ENCODE results near the gene RAB27A. TPM values are rescaled to one million over a fixed set of nuclear protein-coding genes. Genes with fewer than 3 reads are reported as not detected.

Gene RAB27A
- total and polyA plus RNA-seq, 10 of the 15 experiments (the other 5 are each of a cell fraction or from before 2014, with no cell fraction given), result 13.3 to 139 (median 35.2) TPM

DNA sequence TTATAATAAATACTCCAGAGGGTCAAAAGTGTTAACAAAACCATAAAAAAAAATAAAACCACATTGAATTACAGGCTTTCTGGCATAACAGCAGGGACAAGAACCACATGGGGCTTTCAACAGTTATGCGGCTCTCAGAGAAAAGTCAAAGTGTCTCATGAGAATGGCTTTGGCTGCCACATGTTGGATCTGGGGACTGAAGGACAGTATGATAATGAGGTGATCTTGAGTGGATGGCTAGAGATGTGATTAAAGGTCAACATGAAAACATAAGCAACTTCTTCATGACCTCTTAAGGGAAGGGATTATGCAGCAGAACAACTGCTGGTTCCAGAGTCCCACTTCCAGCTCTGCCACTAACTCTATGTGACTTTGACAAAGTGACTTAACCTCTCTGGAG lies 5.2 kb downstream of the RAB27A start (continued):
- TF ChIP-seq, protein P1, sequence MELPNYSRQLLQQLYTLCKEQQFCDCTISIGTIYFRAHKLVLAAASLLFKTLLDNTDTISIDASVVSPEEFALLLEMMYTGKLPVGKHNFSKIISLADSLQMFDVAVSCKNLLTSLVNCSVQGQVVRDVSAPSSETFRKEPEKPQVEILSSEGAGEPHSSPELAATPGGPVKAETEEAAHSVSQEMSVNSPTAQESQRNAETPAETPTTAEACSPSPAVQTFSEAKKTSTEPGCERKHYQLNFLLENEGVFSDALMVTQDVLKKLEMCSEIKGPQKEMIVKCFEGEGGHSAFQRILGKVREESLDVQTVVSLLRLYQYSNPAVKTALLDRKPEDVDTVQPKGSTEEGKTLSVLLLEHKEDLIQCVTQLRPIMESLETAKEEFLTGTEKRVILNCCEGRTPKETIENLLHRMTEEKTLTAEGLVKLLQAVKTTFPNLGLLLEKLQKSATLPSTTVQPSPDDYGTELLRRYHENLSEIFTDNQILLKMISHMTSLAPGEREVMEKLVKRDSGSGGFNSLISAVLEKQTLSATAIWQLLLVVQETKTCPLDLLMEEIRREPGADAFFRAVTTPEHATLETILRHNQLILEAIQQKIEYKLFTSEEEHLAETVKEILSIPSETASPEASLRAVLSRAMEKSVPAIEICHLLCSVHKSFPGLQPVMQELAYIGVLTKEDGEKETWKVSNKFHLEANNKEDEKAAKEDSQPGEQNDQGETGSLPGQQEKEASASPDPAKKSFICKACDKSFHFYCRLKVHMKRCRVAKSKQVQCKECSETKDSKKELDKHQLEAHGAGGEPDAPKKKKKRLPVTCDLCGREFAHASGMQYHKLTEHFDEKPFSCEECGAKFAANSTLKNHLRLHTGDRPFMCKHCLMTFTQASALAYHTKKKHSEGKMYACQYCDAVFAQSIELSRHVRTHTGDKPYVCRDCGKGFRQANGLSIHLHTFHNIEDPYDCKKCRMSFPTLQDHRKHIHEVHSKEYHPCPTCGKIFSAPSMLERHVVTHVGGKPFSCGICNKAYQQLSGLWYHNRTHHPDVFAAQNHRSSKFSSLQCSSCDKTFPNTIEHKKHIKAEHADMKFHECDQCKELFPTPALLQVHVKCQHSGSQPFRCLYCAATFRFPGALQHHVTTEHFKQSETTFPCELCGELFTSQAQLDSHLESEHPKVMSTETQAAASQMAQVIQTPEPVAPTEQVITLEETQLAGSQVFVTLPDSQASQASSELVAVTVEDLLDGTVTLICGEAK (IDR thresholded peaks at IDR 0.05; ENCODE audit: borderline replicate concordance), result no peak

DNA sequence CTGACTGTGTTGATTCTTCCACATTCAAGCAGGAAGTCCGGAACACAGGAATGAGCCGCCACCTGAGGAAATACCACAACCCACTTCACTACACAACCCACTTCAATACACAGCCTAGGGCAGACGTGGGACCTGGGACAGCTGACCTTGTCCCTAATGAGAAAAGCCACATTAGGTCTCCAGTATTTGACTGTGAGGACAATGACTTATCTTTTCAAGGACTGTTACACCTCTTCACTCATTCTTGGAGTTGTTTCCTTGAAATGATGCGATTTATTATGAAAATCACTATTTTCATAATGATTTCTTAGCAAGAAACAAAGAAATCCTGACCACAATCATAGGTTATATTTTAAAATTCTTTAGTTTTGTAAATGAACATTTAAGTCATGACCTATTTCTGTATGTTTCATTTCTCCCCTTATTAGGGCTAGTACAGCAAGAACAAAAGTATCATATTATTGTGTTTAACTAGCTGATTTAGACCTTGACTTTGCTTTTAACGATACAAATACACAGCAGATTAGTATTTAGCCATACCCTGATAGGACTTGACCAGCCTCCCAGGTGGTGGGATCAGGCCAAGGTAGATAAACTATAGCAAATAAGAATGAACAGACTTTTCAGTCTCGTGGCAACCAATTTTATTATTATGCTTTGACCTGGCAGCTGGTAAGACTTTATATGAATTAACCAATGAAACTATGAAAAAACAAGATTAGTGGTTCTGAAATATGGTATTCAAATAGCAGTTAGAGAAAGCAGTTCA lies 6.0 kb downstream of the RAB27A start:
- BruUV-seq (replicated peaks), result no TSS peak
- TF ChIP-seq HCFC1 (IDR thresholded peaks at IDR 0.05; ENCODE audit: low read length), result no peak
- TF ChIP-seq NR2F1 (conservative IDR thresholded peaks at IDR 0.05), result 0 out of 2 replicates have a peak, but pooled peaks have one; percentile 39
- TF ChIP-seq MTA2 (IDR thresholded peaks at IDR 0.05; ENCODE audit: low read depth), result peak; percentile 83
- no peak for TF ChIP-seq BHLHE40 (IDR thresholded peaks at IDR 0.05; ENCODE audit: borderline replicate concordance in 1 of 2, low read depth in 2 of 2, low read length in 1 of 2)
- TF ChIP-seq ZNF274 (IDR thresholded peaks at IDR 0.05; ENCODE audit: insufficient read depth, insufficient read length), result no peak
- TF ChIP-seq, protein P2, sequence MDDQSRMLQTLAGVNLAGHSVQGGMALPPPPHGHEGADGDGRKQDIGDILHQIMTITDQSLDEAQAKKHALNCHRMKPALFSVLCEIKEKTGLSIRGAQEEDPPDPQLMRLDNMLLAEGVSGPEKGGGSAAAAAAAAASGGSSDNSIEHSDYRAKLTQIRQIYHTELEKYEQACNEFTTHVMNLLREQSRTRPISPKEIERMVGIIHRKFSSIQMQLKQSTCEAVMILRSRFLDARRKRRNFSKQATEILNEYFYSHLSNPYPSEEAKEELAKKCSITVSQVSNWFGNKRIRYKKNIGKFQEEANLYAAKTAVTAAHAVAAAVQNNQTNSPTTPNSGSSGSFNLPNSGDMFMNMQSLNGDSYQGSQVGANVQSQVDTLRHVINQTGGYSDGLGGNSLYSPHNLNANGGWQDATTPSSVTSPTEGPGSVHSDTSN (IDR thresholded peaks at IDR 0.05; ENCODE audit: insufficient replicate concordance, low read depth, low read length), result no peak
- TF ChIP-seq EP300 (IDR thresholded peaks at IDR 0.05; ENCODE audit: borderline replicate concordance in 1 of 2, control insufficient read depth in 1 of 2, low read depth in 2 of 2, low read length in 2 of 2), result peak in 1 of 2 experiments; percentile 39; a peak in 1 of 4 replicates
- peak; percentile 67 for TF ChIP-seq NFIC (IDR thresholded peaks at IDR 0.05; ENCODE audit: low read depth, low read length)
- TF ChIP-seq, protein P3, sequence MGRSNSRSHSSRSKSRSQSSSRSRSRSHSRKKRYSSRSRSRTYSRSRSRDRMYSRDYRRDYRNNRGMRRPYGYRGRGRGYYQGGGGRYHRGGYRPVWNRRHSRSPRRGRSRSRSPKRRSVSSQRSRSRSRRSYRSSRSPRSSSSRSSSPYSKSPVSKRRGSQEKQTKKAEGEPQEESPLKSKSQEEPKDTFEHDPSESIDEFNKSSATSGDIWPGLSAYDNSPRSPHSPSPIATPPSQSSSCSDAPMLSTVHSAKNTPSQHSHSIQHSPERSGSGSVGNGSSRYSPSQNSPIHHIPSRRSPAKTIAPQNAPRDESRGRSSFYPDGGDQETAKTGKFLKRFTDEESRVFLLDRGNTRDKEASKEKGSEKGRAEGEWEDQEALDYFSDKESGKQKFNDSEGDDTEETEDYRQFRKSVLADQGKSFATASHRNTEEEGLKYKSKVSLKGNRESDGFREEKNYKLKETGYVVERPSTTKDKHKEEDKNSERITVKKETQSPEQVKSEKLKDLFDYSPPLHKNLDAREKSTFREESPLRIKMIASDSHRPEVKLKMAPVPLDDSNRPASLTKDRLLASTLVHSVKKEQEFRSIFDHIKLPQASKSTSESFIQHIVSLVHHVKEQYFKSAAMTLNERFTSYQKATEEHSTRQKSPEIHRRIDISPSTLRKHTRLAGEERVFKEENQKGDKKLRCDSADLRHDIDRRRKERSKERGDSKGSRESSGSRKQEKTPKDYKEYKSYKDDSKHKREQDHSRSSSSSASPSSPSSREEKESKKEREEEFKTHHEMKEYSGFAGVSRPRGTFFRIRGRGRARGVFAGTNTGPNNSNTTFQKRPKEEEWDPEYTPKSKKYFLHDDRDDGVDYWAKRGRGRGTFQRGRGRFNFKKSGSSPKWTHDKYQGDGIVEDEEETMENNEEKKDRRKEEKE (IDR thresholded peaks at IDR 0.05), result no peak
- no peak for TF ChIP-seq STAT3 (IDR thresholded peaks at IDR 0.05; ENCODE audit: low read depth, low read length)

More for the DNA sequence above, 6.0 kb downstream of the RAB27A start:
- POLR2A ChIA-PET, result interaction anchor here (1.0 to 2.1 kb wide), 4 partner anchors 16 to 65 kb away, joined by 3 to 7 read pairs (median 4); no protein-coding TSS in a partner anchor
- Histone ChIP-seq H4K20me1 (ENCODE audit: control insufficient read depth, insufficient read depth) (no peaks in the 10 kb centered on the region), H2AFZ (ENCODE audit: control insufficient read depth, low read depth, low read length) (no peak overlapping the region), H3K9me3 (replicated peaks; ENCODE audit: control insufficient read depth, insufficient read depth, low read length) (no peaks in the 10 kb centered on the region), H3K27ac (ENCODE audit: control insufficient read depth, insufficient read depth) (no peak overlapping the region), H3K9ac (ENCODE audit: control insufficient read depth, insufficient read depth, low read length) (no peak overlapping the region), H3K4me2 (ENCODE audit: control insufficient read depth, insufficient read depth) (0 out of 2 replicates have a peak overlapping the region, but pooled peaks have one; percentile 22), H3K27me3 (replicated peaks in 1 of 2; ENCODE audit: control insufficient read depth in 2 of 2, insufficient read depth in 2 of 2, low read length in 1 of 2) (no peaks in the 10 kb centered on the region), H3K4me1 (ENCODE audit: control insufficient read depth, insufficient read depth, low read length) (peaks cover 25% of the 10 kb centered on the region), H3K79me2 (ENCODE audit: control insufficient read depth, insufficient read depth, low read length) (peaks cover 13% of the 10 kb centered on the region), H3K36me3 (ENCODE audit: control insufficient read depth in 2 of 2, insufficient read depth in 2 of 2, low read length in 1 of 2) (no peaks in the 10 kb centered on the region; a peak in 1 of 4 replicates), H3K4me3 (no peak overlapping the region)
- WGBS (ENCODE audit: insufficient coverage, insufficient replicate concordance, low lambda C conversion rate, missing lambda C conversion rate), result 31% methylated on average over 6 of the region's 6 CpGs
- RAD21 ChIA-PET (ENCODE audit: unreplicated experiment), result interaction anchor here (0.8 to 2.7 kb wide), 3 partner anchors 9 to 65 kb away, joined by 3 to 12 read pairs (median 4); no protein-coding TSS in a partner anchor
- FAIRE-seq (no peak), ATAC-seq (peak; percentile 25), DNase-seq (ENCODE audit: low read depth, low spot score) (no peak)
- in situ Hi-C loops (cut with MboI) (loop anchor here (5.0 kb wide), 1 partner anchor 61 kb away; no protein-coding TSS in a partner anchor), intact Hi-C loops (cut with micrococcal nuclease; ENCODE audit: unreplicated experiment) (loop anchor here (5.0 to 10.0 kb wide), 3 partner anchors 124 to 769 kb away; partner anchors contain the start of genes CCPG1 and PIERCE2)
- SMC1A ChIA-PET (ENCODE audit: uncharacterized antibody, unreplicated experiment), result interaction anchor here (1.3 to 11.6 kb wide), 4 partner anchors 22 to 64 kb away, joined by 3 to 110 read pairs (median 5); no protein-coding TSS in a partner anchor
- CTCF ChIA-PET, result interaction anchor here (0.6 to 1.4 kb wide), 2 partner anchors 22 to 65 kb away, joined by 4 to 6 read pairs; no protein-coding TSS in a partner anchor
